CD4-positive, alpha-beta T cell treated with Interleukin-12 subunit alpha and Interleukin-12 subunit beta, for 1 hour (primary cell): ENCODE data around the gene SPACA7.

Experiments used
- DNase-seq: peaks from one replicate; pipeline ENCODE4 v3.0.0-alpha.2; 2020

The SPACA7 gene

DNA sequence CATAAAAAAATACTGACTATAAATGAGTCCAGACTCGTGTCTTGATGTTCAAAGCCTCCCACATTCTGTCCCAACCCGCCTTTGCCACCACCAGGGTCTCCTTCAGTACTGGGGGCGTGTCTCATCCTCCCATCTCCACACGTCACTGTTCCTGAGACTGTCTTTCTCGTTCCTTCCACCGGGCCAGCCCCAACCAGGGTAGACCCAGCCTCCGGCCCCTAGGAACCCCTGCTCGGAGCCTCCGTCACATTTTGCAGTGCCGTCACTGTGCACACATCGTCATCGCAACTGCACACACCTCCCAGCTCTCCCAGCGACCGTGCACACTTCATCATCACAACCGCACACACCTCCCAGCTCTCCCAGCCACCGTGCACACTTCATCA, 73.4 kb downstream of the SPACA7 start:
- no peak for DNase-seq

DNA sequence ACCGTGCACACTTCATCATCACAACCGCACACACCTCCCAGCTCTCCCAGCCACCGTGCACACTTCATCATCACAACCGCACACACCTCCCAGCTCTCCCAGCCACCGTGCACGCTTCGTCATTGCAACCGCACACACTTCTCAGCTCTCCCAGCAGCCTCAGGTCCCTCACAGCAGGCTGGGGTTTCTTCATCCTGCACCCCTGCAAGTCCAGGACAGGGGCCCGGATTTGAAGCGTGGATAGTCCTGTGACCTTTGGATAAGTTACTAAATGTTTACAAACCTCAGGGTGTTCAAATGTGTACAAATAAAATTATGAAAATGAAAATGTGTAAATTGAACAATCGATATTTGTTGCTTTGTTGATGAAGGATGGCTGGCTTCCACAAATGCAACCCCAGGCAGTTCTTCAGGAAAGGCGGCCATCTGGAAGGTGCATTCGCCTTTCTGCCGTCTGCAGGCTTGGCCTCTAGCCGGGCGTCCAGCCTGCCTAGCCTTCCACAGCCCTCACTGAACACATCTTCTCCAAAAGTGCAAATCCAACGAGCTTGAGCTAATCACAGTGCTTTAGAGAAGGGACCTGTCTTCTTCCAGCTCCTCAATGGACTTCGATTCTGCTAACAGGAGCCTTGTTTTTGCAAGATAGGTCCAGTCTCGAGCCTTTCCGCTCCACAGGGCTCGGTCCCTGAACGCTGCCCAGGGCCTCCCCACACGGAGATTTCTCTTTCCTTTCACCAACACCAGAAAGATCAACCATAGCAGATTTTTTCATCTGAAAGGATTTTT, 74.2 kb downstream of the SPACA7 start:
- DNase-seq = no peak

DNA sequence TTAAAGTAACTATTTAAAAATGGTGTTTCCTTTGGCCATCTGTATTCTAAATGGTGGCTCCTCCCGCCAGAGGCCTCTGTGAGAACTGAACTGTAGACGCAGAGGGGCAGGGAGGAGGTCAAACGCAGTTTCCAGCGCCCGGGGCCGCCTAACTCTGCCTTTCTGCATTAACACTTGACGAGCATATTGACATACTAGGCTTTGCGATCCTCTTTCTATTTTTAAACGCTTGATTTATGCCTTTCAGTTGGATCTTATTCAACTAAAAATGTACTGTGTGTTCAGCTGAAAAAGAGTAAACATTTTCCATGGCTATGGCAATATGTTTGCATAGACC, 74.7 kb downstream of the SPACA7 start:
- DNase-seq = no peak

DNA sequence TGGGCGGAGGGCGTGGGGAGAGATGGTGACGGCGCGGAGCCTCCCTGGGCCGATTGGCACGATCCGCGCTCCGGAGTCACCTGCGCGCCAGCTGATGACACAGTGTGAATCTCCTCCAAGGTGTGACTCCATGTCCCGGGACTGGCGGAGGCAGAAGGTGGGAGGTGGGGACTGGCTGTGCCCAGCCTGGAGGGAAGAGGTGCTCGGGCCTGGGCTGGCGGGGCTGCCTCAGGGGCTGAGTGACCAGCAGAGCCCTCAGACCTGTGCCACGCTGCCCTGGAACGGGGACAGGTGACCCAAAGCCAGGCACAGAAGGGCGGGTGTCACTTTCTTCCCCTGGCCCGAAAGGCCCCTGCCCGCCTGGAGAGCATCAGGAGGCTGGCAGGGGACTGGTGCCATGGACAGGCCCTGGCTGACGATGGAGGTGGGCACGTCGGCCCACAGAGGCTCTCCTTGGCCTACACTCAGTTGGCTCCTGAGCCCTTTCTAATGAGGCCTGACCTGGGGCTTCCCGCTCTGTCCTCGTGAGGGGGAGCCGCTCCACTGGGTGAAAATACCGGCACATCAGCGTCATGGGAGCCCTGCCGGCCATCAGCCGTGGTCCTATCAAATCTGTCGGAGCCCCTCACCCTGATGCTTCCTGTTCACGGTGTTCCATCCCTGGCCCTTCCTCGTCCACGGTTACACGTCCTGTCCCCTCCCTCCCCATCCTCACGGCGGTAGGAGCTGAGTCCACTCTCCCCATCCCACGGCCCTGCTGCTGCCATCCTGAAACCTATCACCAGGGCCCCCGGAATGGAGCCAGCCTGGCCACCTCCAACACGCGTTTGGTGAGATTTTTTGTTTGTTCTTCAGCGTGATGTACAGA, 75.6 kb downstream of the SPACA7 start:
- DNase-seq = no peak

DNA sequence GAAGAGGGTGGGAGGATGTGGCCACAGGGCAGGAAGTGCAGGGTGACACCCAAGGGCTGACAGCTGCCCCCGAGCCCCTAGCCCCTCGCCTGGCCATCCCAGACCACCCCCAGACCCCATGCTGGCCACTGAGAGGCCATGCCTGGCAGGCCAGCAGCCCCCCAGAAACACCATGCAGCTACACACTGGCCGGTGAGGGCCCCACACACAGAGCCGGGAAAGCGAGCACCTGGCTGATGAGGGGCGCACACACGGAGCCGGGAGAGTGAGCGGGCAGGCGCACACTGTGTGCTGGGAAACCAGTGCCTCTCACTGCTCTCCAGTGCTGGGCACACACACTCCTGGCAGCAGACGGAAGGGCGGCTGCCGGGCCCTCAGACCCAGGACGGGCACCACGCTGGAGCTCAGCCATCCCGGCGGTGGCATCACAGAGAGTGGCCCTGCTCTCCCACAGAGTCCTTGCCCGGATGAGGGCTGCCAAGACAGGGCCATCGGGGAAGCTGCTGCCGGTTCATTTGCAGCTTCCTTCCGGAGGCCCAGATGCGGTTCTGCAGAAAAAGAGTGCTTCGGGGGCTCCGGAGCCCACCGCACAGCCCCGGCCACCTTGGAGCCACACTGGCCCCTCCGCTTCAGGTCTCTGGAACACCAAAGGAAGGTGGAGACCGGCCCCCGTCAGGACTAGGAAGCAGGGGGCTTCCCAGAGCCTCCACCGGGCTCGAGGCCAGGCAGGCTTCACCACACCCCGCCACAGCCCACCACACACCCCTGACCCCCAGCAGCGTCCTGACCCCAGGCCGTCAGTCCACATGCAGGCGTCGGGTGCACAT, 76.4 kb downstream of the SPACA7 start:
- no peak for DNase-seq

DNA sequence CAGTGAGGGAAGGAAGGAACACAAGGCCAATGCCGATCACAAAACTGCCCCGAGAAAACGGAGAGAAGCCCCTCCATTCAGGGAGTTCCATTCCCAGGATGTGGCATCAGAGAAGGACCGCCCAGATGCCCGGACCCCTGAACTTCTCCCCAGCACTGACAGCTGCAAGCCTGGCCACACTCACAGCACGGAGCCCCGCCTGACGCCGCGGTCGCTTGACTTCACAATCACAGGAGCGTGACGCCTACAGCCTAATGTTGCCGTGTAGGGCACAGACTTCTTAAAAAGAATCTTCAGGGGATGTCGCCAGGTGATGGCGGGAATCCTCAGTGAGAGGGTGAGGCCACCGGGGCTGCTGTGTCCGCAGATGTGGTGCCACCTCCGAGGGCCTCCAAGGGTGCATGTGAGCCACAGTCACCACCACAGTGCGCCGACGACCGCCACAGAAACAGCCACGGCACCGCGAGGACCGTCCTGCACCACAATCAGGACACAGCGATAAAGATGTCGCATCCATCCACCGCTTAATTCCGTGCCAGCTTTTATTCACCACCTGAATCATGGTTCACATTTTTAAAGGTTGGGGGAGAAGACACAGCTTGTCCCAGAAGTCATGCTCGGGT, 77.2 kb downstream of the SPACA7 start:
- no peak for DNase-seq

DNA sequence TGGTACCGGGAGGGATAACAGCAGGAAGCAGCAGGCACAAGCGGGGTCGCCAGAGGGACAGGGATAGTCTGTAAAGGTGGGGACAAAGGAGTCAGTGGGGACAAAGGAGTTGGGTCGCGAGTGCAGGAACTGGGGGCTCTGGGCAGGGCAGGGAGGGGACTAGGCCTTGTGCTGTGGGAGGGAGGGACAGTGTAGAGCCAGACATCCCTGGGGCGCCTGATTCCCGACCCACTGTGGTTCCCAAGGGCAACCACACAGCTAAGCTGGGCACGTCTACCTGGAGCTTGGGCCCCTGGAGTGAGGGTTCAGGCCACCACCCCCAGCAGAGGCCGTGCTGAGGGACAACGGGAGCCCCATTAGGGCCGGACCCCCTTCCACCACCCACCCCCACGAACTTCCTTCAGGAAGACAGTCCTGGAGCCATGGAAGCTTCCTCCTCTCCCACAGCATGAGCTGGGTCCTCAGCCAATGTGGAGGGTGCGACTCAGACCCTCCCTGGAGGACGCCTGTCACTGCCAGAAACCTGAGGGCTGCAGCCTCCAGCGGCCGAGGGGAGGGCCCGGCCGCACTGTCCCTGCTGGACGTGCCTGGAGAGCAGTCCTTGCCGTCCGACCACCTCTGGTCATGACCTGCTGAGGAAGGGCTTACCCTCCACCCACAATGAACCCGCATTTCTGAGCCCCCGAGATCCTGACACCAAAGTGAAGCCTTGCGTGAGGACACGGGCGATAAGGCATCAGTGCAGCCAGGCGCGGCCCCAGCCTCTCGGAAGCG, 77.9 kb downstream of the SPACA7 start:
- DNase-seq = no peak

DNA sequence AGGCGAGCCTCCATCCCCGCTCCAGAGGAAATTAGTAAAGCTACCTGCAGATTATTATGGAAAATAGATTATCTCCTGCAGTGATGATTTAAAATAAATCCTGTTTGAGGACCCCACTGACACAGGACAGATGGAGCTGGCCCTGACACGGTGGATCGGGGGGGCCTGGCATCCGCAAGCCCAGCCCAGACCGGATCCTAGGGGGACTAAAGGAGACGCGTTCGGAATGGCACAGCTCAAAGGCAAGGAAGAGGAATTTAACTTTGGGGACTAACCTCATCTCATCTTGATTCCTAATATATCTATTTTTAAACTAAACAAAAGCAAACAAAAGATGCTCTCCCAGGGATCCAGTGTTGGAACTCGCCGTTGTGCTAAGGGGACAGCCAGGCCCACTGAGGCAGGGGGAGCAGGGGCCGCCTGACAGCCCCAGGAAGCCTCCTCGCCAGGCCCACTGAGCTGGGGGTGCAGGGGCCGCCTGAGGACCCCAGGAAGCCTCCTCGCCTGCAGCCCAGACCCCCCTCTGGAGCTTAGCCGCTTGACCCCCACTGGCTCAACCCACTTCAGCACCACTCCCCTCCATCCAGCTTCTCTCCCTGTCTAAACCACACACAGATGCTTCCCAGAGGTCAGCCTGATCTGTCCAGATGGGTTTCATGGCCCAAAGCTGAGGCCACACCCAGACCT, 78.6 kb downstream of the SPACA7 start:
- no peak for DNase-seq

DNA sequence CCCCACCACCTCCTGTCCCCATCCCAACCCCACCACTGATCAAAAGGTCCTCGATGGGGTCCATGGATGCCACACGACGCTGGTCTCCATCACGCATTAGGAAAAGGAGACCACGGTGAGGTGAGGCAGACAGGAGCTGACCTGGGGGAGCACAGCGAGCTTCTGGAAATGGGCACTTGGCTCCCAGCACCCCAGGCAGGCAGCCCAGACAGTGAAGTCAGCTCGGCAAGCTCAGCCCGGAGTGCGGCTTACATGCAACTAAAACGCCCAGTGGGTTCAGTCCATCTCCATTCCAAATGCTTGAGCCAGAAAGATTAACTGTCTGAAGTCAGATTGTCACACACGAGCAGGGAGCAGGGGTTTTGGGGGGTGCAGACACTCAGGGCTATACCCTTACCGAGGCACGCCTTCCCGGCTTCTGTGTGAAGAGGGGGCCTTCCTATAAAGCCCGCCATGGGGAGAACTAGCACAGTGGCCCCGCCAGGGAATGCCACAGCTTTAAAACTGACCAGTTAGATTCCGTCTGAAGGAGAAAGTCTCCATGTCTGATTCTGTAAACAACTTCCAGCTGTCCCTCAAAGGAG, 79.4 kb downstream of the SPACA7 start:
- no peak for DNase-seq

DNA sequence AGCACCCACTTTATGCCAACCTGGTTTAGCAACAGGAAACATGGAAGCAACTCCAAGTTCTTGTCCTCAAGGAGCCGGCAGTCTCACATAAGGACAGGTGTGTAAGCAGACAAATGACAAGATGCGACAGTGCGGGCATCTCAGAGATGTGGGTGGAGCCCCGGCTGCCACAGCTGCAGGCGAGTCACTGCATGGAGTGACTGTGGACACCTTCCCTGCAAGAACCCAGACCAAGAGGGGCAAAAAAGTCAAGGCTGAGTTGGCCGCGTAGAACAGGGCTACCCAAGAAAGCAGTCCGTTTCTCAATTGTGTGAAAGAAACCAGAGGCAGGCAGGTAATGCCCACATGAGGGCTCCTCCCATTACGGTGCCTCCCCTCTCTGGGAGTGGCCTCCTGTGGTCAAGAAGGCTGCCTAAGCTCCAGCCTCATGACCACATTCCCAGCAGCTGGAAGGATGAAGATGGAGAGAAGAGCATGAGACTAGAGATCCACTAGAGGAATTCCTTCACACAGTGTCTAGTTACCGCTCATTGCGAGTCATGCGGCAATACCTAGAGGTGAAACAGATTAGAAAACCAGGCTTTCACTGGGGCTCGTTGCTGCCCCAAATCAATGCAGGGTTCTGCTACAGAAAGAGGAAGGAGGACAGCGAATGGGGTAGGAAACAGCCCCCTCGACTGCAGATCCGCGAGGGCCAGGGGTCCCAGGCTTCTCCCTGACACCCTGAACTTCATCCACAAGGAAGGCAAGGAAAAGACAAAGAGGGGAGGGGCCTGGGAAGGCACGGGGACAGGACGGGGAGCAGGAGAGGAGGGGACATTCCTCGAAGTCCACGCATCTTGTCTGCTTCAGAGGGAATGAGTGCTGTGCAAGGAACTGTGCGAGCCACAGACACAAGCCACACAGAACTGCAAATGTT, 80.2 kb downstream of the SPACA7 start:
- DNase-seq = no peak

DNA sequence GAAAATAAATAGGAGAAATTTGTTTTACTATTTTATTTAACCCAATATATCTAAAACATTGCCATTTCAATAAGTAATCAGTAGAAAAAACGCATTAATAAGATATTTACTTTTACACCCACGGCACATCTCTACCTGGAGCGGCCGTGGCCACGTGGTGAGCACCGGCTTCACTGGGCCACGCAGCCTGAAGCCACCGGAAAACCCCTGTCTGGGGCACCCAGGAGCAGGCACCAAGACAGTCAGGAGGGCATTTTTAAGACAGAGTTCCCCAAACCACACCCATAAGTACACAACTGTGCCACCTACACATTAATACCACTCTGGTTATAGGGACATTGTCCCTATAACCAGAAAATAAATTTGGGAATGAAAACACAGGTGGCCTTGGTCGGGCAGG, 80.9 kb downstream of the SPACA7 start:
- DNase-seq = no peak

DNA sequence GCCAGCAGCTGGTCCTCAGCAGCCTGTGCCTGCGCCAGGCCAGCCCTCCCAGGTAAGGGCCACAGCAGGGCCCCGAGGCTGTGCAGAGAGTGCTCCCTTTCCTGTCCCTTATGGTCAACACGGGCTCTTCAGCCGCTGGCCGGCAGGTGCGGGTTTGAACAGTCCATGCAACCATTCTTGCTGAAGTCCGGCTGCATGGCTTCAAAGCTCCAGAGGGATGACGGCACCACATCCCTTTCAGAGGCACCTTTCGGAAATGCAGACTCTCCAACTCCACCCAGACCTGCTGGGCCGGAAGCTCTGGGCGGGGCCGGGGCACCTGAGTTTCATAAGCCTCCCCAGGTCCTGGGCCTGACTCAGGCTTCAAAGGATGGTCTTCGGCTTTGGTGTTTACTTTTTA, 81.3 kb downstream of the SPACA7 start:
- no peak for DNase-seq

DNA sequence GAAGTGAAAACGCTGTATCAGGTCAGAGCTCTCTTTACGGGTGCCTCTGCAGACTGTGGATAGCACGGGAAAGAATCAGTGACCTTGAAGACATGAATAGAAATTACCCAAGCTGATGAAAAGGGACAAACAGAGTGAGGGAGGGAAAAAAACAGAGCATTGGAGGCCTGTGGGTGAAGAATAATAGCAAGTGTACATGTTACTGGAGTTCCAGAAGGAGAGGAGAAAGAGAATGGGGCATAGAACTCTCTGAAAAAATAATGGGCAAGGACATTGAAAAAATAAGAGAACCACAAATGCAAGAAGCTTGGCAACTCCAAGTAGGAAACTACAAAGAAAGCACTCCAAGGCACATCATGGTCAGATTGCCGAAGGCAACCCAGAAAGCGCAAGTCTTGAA, 86.3 kb downstream of the SPACA7 start:
- DNase-seq = no peak

DNA sequence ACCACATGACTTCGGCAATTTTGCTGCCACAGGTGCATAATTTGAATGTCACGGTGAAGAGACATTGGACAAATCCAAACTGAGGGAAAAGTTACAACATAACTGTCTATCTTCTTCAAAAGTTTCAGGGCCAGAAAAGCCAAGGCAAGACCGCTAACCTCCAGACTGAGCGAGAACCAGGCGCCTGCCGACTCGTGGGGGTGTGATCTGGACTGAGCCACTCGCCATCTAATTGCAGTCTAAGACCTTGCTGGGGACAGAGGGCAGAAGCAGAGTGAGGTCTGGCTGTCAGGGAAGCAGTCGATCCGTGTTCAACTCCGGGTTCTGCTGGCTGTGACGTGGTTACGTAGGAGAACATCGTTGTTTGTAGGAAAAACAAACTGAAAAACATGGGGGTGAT, 88.6 kb downstream of the SPACA7 start:
- DNase-seq = no peak

DNA sequence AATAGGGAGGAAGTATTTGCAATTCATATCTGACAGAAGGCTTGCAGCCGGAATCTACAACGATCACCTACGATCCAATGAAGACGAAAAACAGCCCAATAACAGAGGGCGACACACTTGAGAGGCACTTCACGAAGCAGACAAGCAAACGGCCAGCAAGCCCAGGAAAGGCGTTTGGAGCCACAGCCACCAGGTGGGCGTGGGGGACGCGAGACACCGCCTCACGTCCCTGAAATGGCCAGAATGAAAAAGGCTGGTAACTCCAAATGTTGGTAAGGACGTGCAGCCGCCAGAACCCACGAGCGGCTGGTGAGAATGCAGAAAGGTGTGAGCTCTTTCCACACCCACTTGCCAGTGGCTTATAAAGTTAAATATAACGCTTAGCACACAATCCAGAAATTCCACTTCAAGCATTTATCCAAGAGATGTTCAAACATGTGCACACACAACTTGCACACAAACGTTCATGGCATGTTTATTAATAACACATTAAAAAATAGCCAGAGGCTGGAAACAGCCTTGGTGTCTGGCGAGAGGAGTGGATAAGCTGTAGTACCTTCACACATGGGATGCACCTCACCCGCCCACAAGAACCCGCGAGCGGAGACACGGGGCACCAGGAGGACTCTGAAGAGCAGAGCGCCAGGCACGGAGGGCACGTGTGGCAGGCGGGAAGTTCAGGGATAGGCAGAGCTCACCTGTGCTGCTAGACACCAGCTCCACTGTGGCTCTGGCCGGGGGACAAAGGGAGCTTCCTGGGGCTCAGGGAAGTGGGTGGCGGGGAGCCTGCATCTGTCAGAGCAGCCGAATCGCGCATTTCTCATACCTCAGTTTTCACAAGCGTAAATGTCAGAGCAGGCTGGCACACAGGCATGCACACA, 89.3 kb downstream of the SPACA7 start:
- no peak for DNase-seq

DNA sequence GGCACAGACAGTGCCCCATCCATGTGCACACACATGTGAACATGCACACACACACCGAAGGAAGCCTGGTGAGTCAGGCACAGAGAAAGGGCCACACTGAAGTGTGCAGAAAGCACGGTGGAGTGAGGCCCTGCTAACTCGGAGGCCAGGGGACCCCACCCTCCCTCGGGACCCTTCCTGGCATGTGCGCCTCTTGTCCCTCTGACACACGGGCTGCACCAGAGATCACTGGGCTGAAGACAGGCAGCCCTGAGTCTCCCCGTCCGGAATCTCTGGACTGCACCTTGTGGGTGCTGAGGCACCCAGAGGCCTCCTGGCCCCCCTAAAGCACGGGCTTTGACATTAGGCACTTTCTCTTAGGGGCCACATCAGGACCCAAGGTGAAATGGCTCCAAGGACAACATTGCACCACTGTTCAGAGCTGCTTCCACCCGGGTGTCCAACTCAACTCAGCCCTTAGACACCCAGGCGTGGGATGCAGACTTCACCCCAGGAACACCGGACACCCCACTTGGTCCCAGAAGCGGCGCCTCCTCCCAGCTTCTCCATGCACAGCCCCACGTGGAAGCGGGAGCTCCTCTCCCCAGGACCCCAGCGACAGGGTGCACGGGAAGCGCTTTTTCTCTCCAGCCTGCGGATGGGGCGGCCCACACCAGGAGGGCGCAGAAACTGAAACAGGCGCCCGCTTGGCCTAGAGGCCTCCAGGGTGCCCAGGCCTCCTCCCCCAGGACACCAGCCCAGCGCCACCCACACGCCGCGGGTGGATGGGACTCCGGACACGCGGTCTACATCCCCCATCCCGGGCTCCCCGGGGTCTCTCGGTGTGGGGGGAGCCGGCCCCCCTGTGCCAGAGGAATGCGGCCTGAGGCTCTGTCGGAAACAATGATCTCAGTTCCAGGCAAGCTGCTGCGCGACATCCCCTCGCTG, 90.2 kb downstream of the SPACA7 start:
- DNase-seq = no peak

DNA sequence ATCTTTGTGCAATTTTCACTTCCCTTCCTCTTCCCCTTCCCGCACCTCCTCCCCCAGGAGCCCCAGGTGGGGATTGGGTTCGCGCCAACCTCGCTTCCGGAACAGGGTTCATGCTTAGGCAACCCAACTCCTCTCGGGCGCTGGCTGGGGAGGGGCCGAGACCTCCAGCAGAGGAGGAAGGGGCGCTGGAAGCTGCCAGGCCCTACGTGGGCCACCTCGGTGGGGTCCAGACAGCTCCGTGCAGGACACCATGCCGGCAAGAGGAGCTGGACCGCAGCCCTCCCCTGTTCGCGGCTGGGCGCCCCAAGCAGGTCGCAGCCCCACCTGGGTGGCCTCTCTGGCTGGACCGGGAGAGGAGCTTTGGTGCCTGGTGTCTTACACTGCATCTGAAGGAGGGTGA, 91.1 kb downstream of the SPACA7 start:
- no peak for DNase-seq

DNA sequence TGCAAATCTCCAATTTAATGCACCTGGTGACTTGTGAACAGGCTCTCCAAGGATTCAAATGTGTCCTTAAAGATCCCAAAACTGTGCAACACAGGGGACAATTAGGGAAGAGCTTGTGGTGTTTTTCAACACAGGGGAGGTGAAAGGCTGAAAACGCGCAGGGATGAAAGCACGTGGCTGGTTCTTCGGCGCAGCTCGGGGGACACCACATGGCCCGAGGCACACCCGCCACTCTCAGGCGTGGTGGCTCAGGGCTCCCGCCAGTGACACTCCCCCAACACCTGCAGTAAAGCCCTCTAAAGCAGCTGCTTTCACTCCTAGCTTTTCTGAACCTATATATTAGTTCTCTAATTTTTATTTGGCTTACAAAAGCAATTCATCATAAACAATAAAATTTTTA, 91.9 kb downstream of the SPACA7 start:
- no peak for DNase-seq
